Esophagus squamous epithelium (tissue), 4 donors: ENCODE results near the gene SPRYD3.

ENCODE experiments used
- POLR2A ChIP-seq, 4 donors: fragments of 450-650 bp; IDR thresholded peaks; one replicate each; pipeline ENCODE4 v1.6.1; 2017; ENCODE audit warnings: antibody characterized with exemption in 4 of 4, mild to moderate bottlenecking in 4 of 4, moderate library complexity in 3 of 4
- TF ChIP-seq, protein P1 (sequence below), 6 experiments: fragments of 450-650 bp in 4 of 6; fragments of 200-600 bp in 2 of 6; sonication (generic) in 2 of 6; IDR thresholded peaks; one replicate each; pipeline ENCODE4 v1.5.1; 2016 to 2019; ENCODE audit warnings: antibody characterized with exemption in 6 of 6, mild to moderate bottlenecking in 4 of 6, moderate library complexity in 4 of 6

DNA sequence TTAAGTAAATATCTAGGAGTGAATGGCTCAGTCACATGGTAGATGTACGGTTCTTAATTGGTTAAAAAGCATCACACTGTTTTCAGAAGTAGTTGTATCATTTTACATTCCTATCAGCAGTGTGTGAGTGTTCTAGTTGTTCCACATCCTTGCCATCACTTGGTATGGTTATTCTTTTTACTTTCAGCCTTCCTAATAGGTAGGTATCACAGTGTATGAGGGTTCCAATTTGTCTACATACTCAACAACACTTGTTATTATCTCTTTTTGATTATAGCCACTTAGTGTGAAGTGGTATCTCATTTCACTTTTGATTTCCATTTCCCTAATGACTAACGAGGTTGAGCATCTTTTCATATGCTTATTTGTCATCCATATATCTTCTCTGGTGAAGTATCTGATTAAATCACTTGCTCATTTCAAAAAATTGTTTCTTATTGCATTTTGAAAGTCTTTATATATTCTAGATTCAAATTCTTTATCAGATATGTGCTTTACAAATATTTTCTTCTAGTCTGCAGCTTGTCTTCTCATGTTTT lies 3.5 kb upstream of the SPRYD3 start:
- TF ChIP-seq, protein P1, sequence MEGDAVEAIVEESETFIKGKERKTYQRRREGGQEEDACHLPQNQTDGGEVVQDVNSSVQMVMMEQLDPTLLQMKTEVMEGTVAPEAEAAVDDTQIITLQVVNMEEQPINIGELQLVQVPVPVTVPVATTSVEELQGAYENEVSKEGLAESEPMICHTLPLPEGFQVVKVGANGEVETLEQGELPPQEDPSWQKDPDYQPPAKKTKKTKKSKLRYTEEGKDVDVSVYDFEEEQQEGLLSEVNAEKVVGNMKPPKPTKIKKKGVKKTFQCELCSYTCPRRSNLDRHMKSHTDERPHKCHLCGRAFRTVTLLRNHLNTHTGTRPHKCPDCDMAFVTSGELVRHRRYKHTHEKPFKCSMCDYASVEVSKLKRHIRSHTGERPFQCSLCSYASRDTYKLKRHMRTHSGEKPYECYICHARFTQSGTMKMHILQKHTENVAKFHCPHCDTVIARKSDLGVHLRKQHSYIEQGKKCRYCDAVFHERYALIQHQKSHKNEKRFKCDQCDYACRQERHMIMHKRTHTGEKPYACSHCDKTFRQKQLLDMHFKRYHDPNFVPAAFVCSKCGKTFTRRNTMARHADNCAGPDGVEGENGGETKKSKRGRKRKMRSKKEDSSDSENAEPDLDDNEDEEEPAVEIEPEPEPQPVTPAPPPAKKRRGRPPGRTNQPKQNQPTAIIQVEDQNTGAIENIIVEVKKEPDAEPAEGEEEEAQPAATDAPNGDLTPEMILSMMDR (IDR thresholded peaks at IDR 0.05) = no peak
- TF ChIP-seq POLR2A (IDR thresholded peaks at IDR 0.05) = no peak
